A673 (cell line): ENCODE data around the gene TGFA.

ENCODE experiments used
- EZH2 ChIP-seq: fragments of 200-600 bp; sonication (generic); IDR thresholded peaks from 2 replicates; pipeline ENCODE4 v1.6.1; 2017; ENCODE audit warnings: borderline replicate concordance, low read depth, mild to moderate bottlenecking, mixed read lengths, antibody characterized with exemption, low read length; ENCODE audit not compliant: poor library complexity, severe bottlenecking
- TF ChIP-seq, protein P1 (sequence below): fragments of 300-800, 200-600 bp; sonication (generic); conservative IDR thresholded peaks from 2 replicates; pipeline ENCODE4 v1.5.1; 2017; ENCODE audit warnings: low read depth, mild to moderate bottlenecking, antibody characterized with exemption, low read length, moderate library complexity, mixed read lengths

GRCh38 chr2:70583091-70583490, 29.5 kb upstream of the TGFA start:
- TF ChIP-seq, protein P1, sequence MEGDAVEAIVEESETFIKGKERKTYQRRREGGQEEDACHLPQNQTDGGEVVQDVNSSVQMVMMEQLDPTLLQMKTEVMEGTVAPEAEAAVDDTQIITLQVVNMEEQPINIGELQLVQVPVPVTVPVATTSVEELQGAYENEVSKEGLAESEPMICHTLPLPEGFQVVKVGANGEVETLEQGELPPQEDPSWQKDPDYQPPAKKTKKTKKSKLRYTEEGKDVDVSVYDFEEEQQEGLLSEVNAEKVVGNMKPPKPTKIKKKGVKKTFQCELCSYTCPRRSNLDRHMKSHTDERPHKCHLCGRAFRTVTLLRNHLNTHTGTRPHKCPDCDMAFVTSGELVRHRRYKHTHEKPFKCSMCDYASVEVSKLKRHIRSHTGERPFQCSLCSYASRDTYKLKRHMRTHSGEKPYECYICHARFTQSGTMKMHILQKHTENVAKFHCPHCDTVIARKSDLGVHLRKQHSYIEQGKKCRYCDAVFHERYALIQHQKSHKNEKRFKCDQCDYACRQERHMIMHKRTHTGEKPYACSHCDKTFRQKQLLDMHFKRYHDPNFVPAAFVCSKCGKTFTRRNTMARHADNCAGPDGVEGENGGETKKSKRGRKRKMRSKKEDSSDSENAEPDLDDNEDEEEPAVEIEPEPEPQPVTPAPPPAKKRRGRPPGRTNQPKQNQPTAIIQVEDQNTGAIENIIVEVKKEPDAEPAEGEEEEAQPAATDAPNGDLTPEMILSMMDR, result no peak
- no peak for TF ChIP-seq EZH2
